BE2C (cell line): ENCODE results near the gene FAF1.

Source experiments
- DNase-seq: peaks from one replicate; pipeline ENCODE4 v3.0.0-alpha.2; 2020
- H3K27me3 ChIP-seq: fragments of 250-450 bp; sonication (Bioruptor Pico); 2 replicates; pipeline ENCODE4 v1.5.1; 2020; ENCODE audit warnings: mild to moderate bottlenecking
- H3K36me3 ChIP-seq: fragments of 250-450 bp; sonication (Bioruptor Pico); 2 replicates; pipeline ENCODE4 v1.5.1; 2020; ENCODE audit warnings: mild to moderate bottlenecking
- H3K4me1 ChIP-seq: fragments of 250-450 bp; sonication (Bioruptor Pico); 2 replicates; pipeline ENCODE4 v1.5.1; 2020
- H3K4me3 ChIP-seq: 2 replicates; pipeline ENCODE4 v1.5.1; 2011; ENCODE audit warnings: low read depth, low read length
- H3K9me3 ChIP-seq: fragments of 250-450 bp; sonication (Bioruptor Pico); 2 replicates; pipeline ENCODE4 v1.5.1; 2020
- TF ChIP-seq, protein P1 (sequence below): IDR thresholded peaks from 2 replicates; pipeline ENCODE4 v1.5.1; 2012; ENCODE audit warnings: mild to moderate bottlenecking, low read depth, low read length

FAF1 gene

DNA sequence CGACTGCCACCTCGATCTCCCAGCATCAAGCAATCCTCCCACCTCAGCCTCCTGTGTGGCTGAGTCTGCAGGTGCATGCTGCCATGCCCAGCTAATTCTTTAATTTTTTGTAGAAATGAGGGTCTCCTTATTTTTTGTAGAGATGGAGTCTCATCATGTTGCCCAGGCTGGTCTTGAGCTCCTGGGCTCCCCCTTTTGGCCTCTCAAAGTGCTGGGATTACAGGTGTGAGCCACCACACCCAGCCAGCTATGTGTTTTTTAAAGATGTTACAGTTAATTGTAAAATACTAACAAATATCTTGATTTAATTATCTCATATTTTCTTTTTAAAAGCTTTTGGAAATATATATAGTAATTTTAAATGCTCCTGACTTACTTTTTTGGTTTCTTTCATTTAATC lies 355.5 kb downstream of the FAF1 start:
- H3K27me3 ChIP-seq = no peaks in the 10 kb centered on the region
- no peak overlapping the region for H3K4me3 ChIP-seq
- DNase-seq = no peak
- TF ChIP-seq, protein P1, sequence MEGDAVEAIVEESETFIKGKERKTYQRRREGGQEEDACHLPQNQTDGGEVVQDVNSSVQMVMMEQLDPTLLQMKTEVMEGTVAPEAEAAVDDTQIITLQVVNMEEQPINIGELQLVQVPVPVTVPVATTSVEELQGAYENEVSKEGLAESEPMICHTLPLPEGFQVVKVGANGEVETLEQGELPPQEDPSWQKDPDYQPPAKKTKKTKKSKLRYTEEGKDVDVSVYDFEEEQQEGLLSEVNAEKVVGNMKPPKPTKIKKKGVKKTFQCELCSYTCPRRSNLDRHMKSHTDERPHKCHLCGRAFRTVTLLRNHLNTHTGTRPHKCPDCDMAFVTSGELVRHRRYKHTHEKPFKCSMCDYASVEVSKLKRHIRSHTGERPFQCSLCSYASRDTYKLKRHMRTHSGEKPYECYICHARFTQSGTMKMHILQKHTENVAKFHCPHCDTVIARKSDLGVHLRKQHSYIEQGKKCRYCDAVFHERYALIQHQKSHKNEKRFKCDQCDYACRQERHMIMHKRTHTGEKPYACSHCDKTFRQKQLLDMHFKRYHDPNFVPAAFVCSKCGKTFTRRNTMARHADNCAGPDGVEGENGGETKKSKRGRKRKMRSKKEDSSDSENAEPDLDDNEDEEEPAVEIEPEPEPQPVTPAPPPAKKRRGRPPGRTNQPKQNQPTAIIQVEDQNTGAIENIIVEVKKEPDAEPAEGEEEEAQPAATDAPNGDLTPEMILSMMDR = no peak
- H3K9me3 ChIP-seq = no peaks in the 10 kb centered on the region
- no peaks in the 10 kb centered on the region for H3K36me3 ChIP-seq
- H3K4me1 ChIP-seq = no peaks in the 10 kb centered on the region

DNA sequence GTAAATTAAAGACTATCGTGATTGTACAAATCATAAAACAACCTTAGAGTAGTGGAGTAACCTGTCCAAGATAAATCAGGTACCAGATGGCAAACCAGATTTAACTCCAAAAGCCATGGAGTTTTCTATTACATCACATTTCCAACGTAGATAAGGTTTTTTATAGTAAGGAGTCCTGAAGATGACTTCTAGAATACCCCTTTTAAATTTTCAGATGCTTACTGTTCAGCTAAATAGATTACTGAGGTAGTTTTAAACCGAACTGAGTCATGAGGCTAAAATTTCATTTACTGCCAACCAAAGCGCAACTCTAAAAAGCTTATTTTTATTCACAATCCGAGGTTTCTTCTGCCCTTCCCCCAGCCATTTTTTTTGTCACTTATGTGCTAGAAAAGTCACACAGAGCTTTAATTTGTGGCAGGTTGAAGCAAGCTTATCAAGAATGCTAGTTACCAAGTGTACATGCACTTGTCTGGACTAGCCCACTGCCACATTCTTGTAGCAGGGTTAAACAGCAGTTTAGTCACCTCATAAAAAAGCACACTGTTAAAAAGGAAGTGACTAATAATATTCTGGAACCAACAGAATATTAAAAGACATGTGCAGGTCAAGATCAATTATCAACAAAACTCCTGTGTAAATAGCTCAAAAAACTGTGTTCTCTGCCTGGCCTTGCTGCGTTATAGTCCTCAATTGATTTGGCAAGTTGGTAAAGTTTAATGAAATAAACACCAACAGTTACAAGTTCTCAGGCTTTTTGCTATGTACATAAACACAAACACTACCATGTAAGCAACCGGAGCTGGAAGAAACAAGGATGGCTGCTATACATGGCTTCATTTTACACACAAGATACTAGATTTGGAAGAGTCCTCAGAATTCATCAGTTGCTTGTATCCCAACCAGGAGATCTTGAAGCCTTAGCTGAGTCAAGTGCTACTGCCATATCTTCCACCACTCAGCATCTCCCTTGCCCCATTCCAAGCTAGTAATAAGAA lies 356.5 kb downstream of the FAF1 start:
- Histone ChIP-seq H3K36me3 (no peaks in the 10 kb centered on the region), H3K9me3 (no peaks in the 10 kb centered on the region), H3K4me1 (no peaks in the 10 kb centered on the region), H3K4me3 (no peak overlapping the region), H3K27me3 (no peaks in the 10 kb centered on the region)
- DNase-seq = no peak
- TF ChIP-seq, protein P1 = no peak

DNA sequence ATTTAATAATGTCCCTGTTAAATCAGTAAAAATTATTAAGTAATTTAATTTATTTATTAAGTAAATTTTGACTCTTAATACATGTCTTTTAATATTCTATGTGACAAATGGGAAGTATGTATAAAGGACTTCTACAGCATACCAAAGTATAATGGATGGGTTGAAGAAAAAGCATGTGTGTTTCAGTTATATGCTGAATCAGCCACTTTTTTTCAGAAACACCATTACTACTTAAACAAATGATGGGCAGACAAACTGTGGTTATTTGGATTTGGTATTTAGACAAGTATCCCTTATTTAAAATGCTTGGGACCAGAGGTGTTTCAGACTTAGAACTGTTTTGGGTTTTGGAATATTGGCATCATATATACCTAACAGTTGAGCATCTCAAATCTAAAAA lies 360.5 kb downstream of the FAF1 start:
- no peak overlapping the region for H3K4me3 ChIP-seq
- H3K9me3 ChIP-seq = no peaks in the 10 kb centered on the region
- H3K27me3 ChIP-seq = no peaks in the 10 kb centered on the region
- H3K36me3 ChIP-seq = no peaks in the 10 kb centered on the region
- no peak for DNase-seq
- H3K4me1 ChIP-seq = no peaks in the 10 kb centered on the region
- TF ChIP-seq, protein P1 = no peak

DNA sequence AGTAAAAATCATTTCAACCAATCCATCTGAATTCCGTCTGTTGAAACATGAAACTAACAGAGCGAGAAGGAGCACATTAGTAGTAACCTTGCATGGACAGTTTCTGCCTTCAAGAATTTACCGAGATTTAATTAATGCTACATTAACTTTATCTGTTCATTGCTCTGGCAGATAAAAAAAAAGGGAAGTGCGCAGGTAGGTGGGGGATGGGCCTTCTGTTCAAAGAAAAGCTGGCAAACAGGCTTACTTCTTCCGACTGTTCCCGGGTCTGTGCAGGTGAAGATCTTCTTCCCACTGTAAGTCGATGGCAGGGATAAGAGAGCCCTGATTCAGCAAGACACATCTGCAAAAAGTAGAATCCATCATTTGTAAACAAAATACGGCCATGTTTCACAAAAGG lies 364.2 kb downstream of the FAF1 start:
- Histone ChIP-seq H3K4me1 (no peaks in the 10 kb centered on the region), H3K36me3 (no peaks in the 10 kb centered on the region), H3K27me3 (no peaks in the 10 kb centered on the region), H3K9me3 (no peaks in the 10 kb centered on the region), H3K4me3 (no peak overlapping the region)
- DNase-seq = no peak
- TF ChIP-seq, protein P1 = no peak

DNA sequence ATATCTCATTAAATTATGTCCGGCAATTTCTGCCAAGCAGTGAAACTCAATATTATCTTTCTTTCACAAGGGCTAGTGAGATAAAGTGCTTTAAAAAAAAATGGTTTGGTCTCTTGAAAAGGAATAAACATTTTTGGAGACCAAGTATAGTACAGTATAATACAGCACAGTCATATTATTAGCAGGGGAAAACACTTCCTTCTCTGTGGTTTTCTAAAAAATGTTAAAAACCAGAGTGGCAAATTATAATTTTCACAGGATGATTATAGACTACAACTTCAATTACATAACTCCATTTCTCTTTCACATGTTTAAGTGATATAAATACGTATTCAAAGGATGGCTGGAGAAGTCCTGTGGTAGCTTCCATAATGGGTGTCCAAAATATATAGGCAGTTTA lies 366.6 kb downstream of the FAF1 start:
- TF ChIP-seq, protein P1 = no peak
- no peak for DNase-seq
- no peaks in the 10 kb centered on the region for H3K36me3 ChIP-seq

DNA sequence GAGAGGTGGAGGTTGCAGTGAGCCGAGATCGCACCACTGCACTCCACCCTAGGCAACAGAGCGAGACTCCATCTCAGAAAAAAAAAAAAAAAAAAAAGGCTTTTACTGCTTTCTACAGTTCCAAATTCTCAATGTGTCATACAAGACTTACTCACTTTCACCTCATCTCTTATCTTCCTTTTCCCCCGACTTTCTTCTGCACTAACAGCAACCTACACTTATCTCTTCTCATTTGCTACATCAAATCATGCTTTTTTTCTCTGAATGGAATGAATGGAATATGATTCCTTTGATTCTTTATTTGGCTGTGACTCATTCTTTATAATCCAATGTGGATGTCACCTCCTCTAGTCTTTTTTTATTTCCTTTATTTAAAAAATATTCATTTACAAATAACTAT lies 368.5 kb downstream of the FAF1 start:
- TF ChIP-seq, protein P1 = no peak
- Histone ChIP-seq H3K36me3 (no peaks in the 10 kb centered on the region), H3K4me1 (no peaks in the 10 kb centered on the region), H3K9me3 (no peaks in the 10 kb centered on the region), H3K4me3 (no peak overlapping the region), H3K27me3 (no peaks in the 10 kb centered on the region)
- DNase-seq = no peak

More for the DNA sequence above, 366.6 kb downstream of the FAF1 start:
- Histone ChIP-seq H3K27me3 (no peaks in the 10 kb centered on the region), H3K9me3 (no peaks in the 10 kb centered on the region), H3K4me1 (no peaks in the 10 kb centered on the region), H3K4me3 (no peak overlapping the region)
